ENCODE data around the gene TRIM62.
A peak's percentile ranks its signal among the peaks of the same experiment; 100 is the strongest.
"Not testable (repeated sequence)": the region's sequence is repeated elsewhere in the genome, so short reads cannot be mapped to it uniquely, and the experiment has no call there.

TRIM62 gene

GRCh38 chr1:33157131-33157530 lies 24.7 kb downstream of the TRIM62 start:
- no peak for DNase-seq

GRCh38 chr1:33155877-33156538 lies 25.8 kb downstream of the TRIM62 start:
- no peak for DNase-seq

GRCh38 chr1:33153650-33154049 lies 28.2 kb downstream of the TRIM62 start:
- no peak for DNase-seq

- DNase-seq, result no peak
These were observed 29.0 kb downstream of the TRIM62 start for GRCh38 chr1:33152685-33153432.

- DNase-seq, result no peak
These were observed 30.7 kb downstream of the TRIM62 start for GRCh38 chr1:33151116-33151515.

- no peak for DNase-seq
These were observed 31.3 kb downstream of the TRIM62 start for GRCh38 chr1:33150522-33150921.

- no peak for DNase-seq
These were observed 32.2 kb downstream of the TRIM62 start for GRCh38 chr1:33149453-33150190.

GRCh38 chr1:33148615-33149014 lies 33.2 kb downstream of the TRIM62 start:
- DNase-seq, result no peak

- DNase-seq, result no peak
These were observed 33.9 kb downstream of the TRIM62 start for GRCh38 chr1:33147997-33148314.

- no peak for DNase-seq
These were observed 34.4 kb downstream of the TRIM62 start for GRCh38 chr1:33147275-33147996.

GRCh38 chr1:33146003-33146402 lies 35.8 kb downstream of the TRIM62 start:
- DNase-seq, result no peak

GRCh38 chr1:33143698-33144097 lies 38.1 kb downstream of the TRIM62 start:
- no peak for DNase-seq

- no peak for DNase-seq
These were observed 38.7 kb downstream of the TRIM62 start for GRCh38 chr1:33143176-33143575.

- no peak for DNase-seq
These were observed 39.3 kb downstream of the TRIM62 start for GRCh38 chr1:33142483-33143064.

GRCh38 chr1:33141781-33142180 lies 40.1 kb downstream of the TRIM62 start:
- no peak for DNase-seq

- DNase-seq, result no peak
These were observed 40.6 kb downstream of the TRIM62 start for GRCh38 chr1:33141216-33141615.

GRCh38 chr1:33140153-33141149 lies 41.4 kb downstream of the TRIM62 start:
- DNase-seq, result no peak

GRCh38 chr1:33137800-33138199 lies 44.0 kb downstream of the TRIM62 start:
- DNase-seq, result peak; percentile 7 to 10

GRCh38 chr1:33136041-33136440 lies 45.8 kb downstream of the TRIM62 start:
- DNase-seq, result not testable (repeated sequence)

- DNase-seq, result no peak
These were observed 48.3 kb downstream of the TRIM62 start for GRCh38 chr1:33133478-33134105.

GRCh38 chr1:33132549-33132948 lies 49.3 kb downstream of the TRIM62 start:
- DNase-seq, result no peak
